ENCODE results near the gene PHYH. TPM values are rescaled to one million over a fixed set of nuclear protein-coding genes. Genes with fewer than 3 reads are reported as not detected.
"Not testable (repeated sequence)": the region's sequence is repeated elsewhere in the genome, so short reads cannot be mapped to it uniquely, and the experiment has no call there.

Gene PHYH
- total RNA-seq, 2 experiments from 2014 or later: 8.5 to 10.0 TPM

DNA sequence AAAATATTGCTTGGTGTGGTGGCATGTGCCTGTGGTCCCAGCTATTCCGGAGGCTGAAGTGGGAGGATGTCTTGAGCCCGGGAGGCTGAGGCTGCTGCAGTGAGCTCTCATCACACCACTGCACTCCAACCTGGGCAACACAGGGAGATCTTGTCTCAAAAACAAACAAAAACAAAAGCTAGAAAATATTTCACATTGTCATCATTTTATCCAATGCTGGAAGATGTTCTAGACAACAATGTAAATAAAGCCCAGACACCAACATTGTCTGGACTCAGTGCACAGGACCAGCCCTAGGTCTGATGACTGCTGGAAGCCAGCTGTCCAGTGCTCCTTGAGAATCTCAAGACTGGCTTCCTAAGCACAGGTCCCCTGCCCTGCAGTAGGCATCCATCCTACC lies 34.7 kb upstream of the PHYH start:
- no peak overlapping the region for H3K4me3 Mint-ChIP-seq
- no peaks in the 10 kb centered on the region for H3K9me3 Mint-ChIP-seq
- Histone ChIP-seq H3K36me3 (ENCODE audit: insufficient read depth, low read length) (peaks cover 61% of the 10 kb centered on the region), H3K27ac (ENCODE audit: low read depth in 1 of 2, low read length in 2 of 2) (no peak overlapping the region), H3K4me3 (ENCODE audit: low read length) (no peak overlapping the region), H3K27me3 (ENCODE audit: control insufficient read depth in 1 of 2, insufficient read depth in 2 of 2, low read length in 2 of 2) (no peaks in the 10 kb centered on the region), H3K9me3 (ENCODE audit: control insufficient read depth in 1 of 2, insufficient read depth in 1 of 2, low read length in 2 of 2) (no peaks in the 10 kb centered on the region), H3K4me1 (ENCODE audit: insufficient read depth, low read length) (no peaks in the 10 kb centered on the region)
- intact Hi-C loops (cut with DNase I, micrococcal nuclease): no loop called here
- TF ChIP-seq, protein P1, sequence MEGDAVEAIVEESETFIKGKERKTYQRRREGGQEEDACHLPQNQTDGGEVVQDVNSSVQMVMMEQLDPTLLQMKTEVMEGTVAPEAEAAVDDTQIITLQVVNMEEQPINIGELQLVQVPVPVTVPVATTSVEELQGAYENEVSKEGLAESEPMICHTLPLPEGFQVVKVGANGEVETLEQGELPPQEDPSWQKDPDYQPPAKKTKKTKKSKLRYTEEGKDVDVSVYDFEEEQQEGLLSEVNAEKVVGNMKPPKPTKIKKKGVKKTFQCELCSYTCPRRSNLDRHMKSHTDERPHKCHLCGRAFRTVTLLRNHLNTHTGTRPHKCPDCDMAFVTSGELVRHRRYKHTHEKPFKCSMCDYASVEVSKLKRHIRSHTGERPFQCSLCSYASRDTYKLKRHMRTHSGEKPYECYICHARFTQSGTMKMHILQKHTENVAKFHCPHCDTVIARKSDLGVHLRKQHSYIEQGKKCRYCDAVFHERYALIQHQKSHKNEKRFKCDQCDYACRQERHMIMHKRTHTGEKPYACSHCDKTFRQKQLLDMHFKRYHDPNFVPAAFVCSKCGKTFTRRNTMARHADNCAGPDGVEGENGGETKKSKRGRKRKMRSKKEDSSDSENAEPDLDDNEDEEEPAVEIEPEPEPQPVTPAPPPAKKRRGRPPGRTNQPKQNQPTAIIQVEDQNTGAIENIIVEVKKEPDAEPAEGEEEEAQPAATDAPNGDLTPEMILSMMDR (IDR thresholded peaks at IDR 0.05): no peak
- no peaks in the 10 kb centered on the region for H3K27me3 Mint-ChIP-seq
- peaks cover 17% of the 10 kb centered on the region for H3K4me1 Mint-ChIP-seq (ENCODE audit: low read depth)
- no peak overlapping the region for H3K27ac Mint-ChIP-seq
- POLR2A ChIA-PET: interaction anchor here (2.1 kb wide), 1 partner anchor 32 kb away, joined by 7 read pairs; no protein-coding TSS in a partner anchor
- CTCF ChIA-PET: no interaction called here
- ATAC-seq (ENCODE audit: poor library complexity) (no peak), DNase-seq (no peak)
- peaks cover 80% of the 10 kb centered on the region for H3K36me3 Mint-ChIP-seq (ENCODE audit: low read depth)

DNA sequence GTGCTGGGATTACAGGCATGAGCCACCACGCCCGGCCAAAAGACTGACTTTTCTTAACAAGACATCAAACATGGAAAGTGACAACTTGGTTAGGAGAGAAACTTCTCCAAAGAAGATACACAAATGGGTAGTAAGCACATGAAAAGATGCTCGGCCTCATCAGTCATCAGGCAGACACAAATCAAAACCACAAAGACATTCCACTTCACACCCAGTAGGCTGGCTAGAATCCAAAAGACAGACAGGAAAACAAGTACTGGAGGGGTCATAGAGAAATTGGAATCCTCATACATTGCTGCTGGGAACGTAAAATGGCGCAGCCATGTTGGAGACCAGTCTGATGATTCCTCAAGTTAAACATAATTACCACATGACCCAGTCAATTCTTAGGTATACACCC lies 31.8 kb upstream of the PHYH start:
- Mint-ChIP-seq H3K27me3 (no peaks in the 10 kb centered on the region), H3K9me3 (no peaks in the 10 kb centered on the region), H3K36me3 (ENCODE audit: low read depth) (peaks cover 85% of the 10 kb centered on the region), H3K27ac (no peak overlapping the region), H3K4me1 (ENCODE audit: low read depth) (no peaks in the 10 kb centered on the region), H3K4me3 (no peak overlapping the region)
- ChIA-PET CTCF (no interaction called here), POLR2A (no interaction called here)
- Histone ChIP-seq H3K4me3 (ENCODE audit: low read length) (no peak overlapping the region), H3K27ac (ENCODE audit: low read depth in 1 of 2, low read length in 2 of 2) (no peak overlapping the region), H3K27me3 (ENCODE audit: control insufficient read depth in 1 of 2, insufficient read depth in 2 of 2, low read length in 2 of 2) (no peaks in the 10 kb centered on the region), H3K36me3 (ENCODE audit: insufficient read depth, low read length) (peaks cover 66% of the 10 kb centered on the region), H3K9me3 (ENCODE audit: control insufficient read depth in 1 of 2, insufficient read depth in 1 of 2, low read length in 2 of 2) (no peaks in the 10 kb centered on the region), H3K4me1 (ENCODE audit: insufficient read depth, low read length) (no peaks in the 10 kb centered on the region)
- intact Hi-C loops (cut with DNase I, micrococcal nuclease): no loop called here
- DNase-seq: no peak
- no peak for ATAC-seq (ENCODE audit: poor library complexity)
- TF ChIP-seq, protein P1 (IDR thresholded peaks at IDR 0.05): no peak

DNA sequence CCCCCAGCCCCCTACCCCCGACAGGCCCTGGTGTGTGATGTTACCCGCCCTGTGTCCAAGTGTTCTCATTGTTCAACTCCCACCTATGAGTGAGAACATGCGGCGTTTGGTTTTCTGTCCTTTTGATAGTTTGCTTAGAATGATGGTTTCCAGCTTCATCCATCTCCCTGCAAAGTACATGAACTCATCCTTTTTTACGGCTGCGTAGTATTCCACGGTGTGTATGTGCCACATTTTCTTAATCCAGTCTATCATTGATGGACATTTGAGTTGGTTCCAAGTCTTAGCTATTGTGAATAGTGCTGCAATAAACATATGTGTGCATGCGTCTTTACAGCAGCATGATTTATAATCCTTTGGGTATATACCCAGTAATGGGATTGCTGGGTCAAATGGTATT lies 31.1 kb upstream of the PHYH start:
- H3K4me3 ChIP-seq (ENCODE audit: low read length); H3K27me3 ChIP-seq (ENCODE audit: control insufficient read depth in 1 of 2, insufficient read depth in 2 of 2, low read length in 2 of 2); intact Hi-C loops (cut with DNase I, micrococcal nuclease); DNase-seq; CTCF ChIA-PET; H3K4me1 Mint-ChIP-seq (ENCODE audit: low read depth); H3K27ac Mint-ChIP-seq; H3K4me3 Mint-ChIP-seq; H3K4me1 ChIP-seq (ENCODE audit: insufficient read depth, low read length); H3K27ac ChIP-seq (ENCODE audit: low read depth in 1 of 2, low read length in 2 of 2); H3K27me3 Mint-ChIP-seq; ATAC-seq (ENCODE audit: poor library complexity); H3K9me3 Mint-ChIP-seq; POLR2A ChIA-PET; H3K9me3 ChIP-seq (ENCODE audit: control insufficient read depth in 1 of 2, insufficient read depth in 1 of 2, low read length in 2 of 2): not testable (repeated sequence)
- H3K36me3 ChIP-seq (ENCODE audit: insufficient read depth, low read length): peaks cover 70% of the 10 kb centered on the region
- H3K36me3 Mint-ChIP-seq (ENCODE audit: low read depth): peaks cover 85% of the 10 kb centered on the region

DNA sequence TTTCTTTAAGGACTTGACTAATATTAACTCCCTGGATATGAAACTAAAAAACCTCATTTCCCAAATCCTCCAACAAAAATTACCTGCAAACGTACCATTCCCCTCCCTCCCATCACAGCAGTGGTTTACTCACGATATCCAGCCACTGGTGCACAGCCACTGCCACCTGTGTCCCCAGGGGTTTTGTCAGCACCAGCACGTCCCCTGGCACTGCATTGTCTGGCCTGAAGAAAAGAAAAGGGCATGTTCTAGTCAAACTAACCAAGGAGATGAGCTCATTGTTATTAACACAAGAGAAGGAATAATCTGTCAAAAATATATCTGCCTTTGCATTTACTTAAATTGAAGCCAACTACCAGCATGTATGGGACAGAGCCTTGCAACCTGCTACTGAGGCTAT lies 29.7 kb upstream of the PHYH start:
- H3K4me3 ChIP-seq (ENCODE audit: low read length): no peak overlapping the region
- CTCF ChIA-PET: no interaction called here
- DNase-seq (no peak), ATAC-seq (ENCODE audit: poor library complexity) (no peak)
- no peaks in the 10 kb centered on the region for H3K27me3 ChIP-seq (ENCODE audit: control insufficient read depth in 1 of 2, insufficient read depth in 2 of 2, low read length in 2 of 2)
- H3K4me1 ChIP-seq (ENCODE audit: insufficient read depth, low read length): no peaks in the 10 kb centered on the region
- Mint-ChIP-seq H3K27me3 (no peaks in the 10 kb centered on the region), H3K27ac (peak overlapping the region; percentile 31), H3K4me1 (ENCODE audit: low read depth) (no peaks in the 10 kb centered on the region), H3K36me3 (ENCODE audit: low read depth) (peaks cover 86% of the 10 kb centered on the region), H3K4me3 (no peak overlapping the region), H3K9me3 (no peaks in the 10 kb centered on the region)
- POLR2A ChIA-PET: interaction anchor here (1.6 to 2.2 kb wide), 2 partner anchors 19 to 27 kb away, joined by 5 to 10 read pairs; no protein-coding TSS in a partner anchor
- TF ChIP-seq, protein P1 (IDR thresholded peaks at IDR 0.05): no peak
- H3K36me3 ChIP-seq (ENCODE audit: insufficient read depth, low read length): peaks cover 76% of the 10 kb centered on the region
- no peaks in the 10 kb centered on the region for H3K9me3 ChIP-seq (ENCODE audit: control insufficient read depth in 1 of 2, insufficient read depth in 1 of 2, low read length in 2 of 2)
- intact Hi-C loops (cut with DNase I, micrococcal nuclease): no loop called here
- no peak overlapping the region for H3K27ac ChIP-seq (ENCODE audit: low read depth in 1 of 2, low read length in 2 of 2)

Measured in CD4-positive, alpha-beta T cell (primary cell).